Ovary (tissue), 9 donors: ENCODE measurements around the gene CACNG7. TPM values are rescaled to one million over a fixed set of nuclear protein-coding genes. Genes with fewer than 3 reads are reported as not detected.

Source experiments
- DNase-seq, 5 donors: peaks; one replicate each; pipeline ENCODE4 v3.0.0-alpha.2; 2019 to 2020
- H3K27ac ChIP-seq, 2 donors: fragments of 200-600 bp; one replicate each; pipeline versions ENCODE4 v1.5.1 to v1.8.0; 2019 to 2022
- H3K27me3 ChIP-seq: fragments of 200-600 bp; one replicate; pipeline ENCODE4 v1.8.0; 2022
- H3K36me3 ChIP-seq: fragments of 200-600 bp; sonication (generic); one replicate; pipeline ENCODE4 v1.5.1; 2019
- H3K4me1 ChIP-seq: one replicate; pipeline ENCODE4 v1.8.1; 2013; ENCODE audit warnings: mild to moderate bottlenecking, moderate library complexity; ENCODE audit not compliant: insufficient read depth
- H3K4me3 ChIP-seq: fragments of 200-600 bp; sonication (generic); one replicate; pipeline ENCODE4 v1.5.1; 2017
- H3K9me3 ChIP-seq, 2 donors: fragments of 200-600 bp in 1 of 2; sonication (generic) in 1 of 2; one replicate each; pipeline versions ENCODE4 v1.5.1 to v1.8.1; 2013 to 2019; ENCODE audit warnings: mild to moderate bottlenecking in 1 of 2, moderate library complexity in 1 of 2
- EP300 ChIP-seq: sonication (generic); formaldehyde crosslinking; IDR thresholded peaks from one replicate; pipeline ENCODE4 v1.6.1; 2017; ENCODE audit warnings: antibody characterized with exemption
- POLR2A ChIP-seq: fragments of 450-650 bp; IDR thresholded peaks from one replicate; pipeline ENCODE4 v1.6.1; 2017; ENCODE audit warnings: antibody characterized with exemption, mild to moderate bottlenecking, moderate library complexity
- whole genome bisulfite sequencing, 3 donors: extraction: QIAGEN DNeasy Blood & Tissue Kit in 1 of 3; methylation state at CpG; one replicate each; pipeline versions ENCODE4 v1.1.5 to v1.1.7; 2013 to 2017; 5-methylcytosine and 5-hydroxymethylcytosine counted together
- intact Hi-C, 4 donors: fragments of 100-400 bp; cut with DNase I; formaldehyde crosslinking; loops; one replicate each; pipeline versions ENCODE4 v1.11.0 to v1.15.1; 2022 to 2023
- polyA plus RNA-seq, 2 donors: library from polyadenylated mRNA; stranded (reverse); fragments of 200-250 nt in 1 of 2; fragments of 350-450 nt in 1 of 2; fragmentation: Illumina TruSeq in 1 of 2; extraction: RNeasy Lipid Tissue Mini Kit (QIAGEN cat#74804) in 1 of 2; gene quantifications; one replicate each; pipeline ENCODE4 v1.2.3, GENCODE V29; 2013 to 2014
- total RNA-seq, 7 donors: library from RNA; depleted of rRNA in 2 of 7; stranded (reverse); fragments of >200 nt in 2 of 7; fragmentation: NEBNext Ultra II Directional in 3 of 7; extraction: Animal tissue kit (Norgen Biotek cat#: 25700) in 3 of 7; gene quantifications; one replicate each; pipeline versions ENCODE4 v1.1.0 to v1.2.4, GENCODE V29; 2016 to 2023
- TF ChIP-seq, protein P1 (sequence below), 3 donors: fragments of 450-650 bp in 2 of 3; fragments of 200-600 bp in 1 of 3; IDR thresholded peaks; one replicate each; pipeline versions ENCODE4 v1.5.1 to v1.8.0; 2016 to 2022; ENCODE audit warnings: antibody characterized with exemption in 3 of 3, mild to moderate bottlenecking in 1 of 3
- donor health status: DM: no; HTN: no; CAD: no; lungs with moderate emphysema.
- donor health status: DM: no; HTN: no; CAD: no.
- donor health status: Bipolar disorder and iron deficiency.
- donor health status: DM: yes; HTN: yes; CAD: no.
- donor health status: DM: no; HTN: no; CAD: no.
- donor health status: DM: yes; HTN: yes; CAD: no.

CACNG7 gene
- total and polyA plus RNA-seq, 9 donors = 0.02 TPM; not detected in 8

DNA sequence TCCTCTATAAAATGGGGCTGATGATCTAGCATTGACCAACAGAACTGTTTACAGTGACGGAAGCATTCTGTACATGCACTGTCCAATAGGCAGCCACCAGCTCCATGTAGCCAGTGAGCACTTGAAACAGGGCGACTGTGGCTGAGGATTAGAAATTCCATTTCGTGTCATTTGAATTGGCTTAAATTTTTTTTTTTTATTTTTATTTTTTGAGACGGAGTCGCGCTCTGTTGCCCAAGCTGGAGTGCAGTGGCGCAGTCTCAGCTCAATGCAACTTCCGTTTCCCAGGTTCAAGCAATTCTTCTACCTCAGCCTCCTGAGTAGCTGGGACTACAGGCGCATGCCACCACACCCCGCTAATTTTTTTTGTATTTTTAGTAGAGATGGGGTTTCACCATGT is 24.0 kb upstream of the CACNG7 start:
- Histone ChIP-seq H3K9me3 (no peaks in the 10 kb centered on the region), H3K36me3 (no peaks in the 10 kb centered on the region), H3K4me3 (no peak overlapping the region), H3K27me3 (no peaks in the 10 kb centered on the region), H3K4me1 (peaks cover 2% of the 10 kb centered on the region), H3K27ac (no peak overlapping the region)
- WGBS, 3 donors = 89 to 93% (median 92%) methylated on average over 10 of the region's 10 CpGs
- intact Hi-C loops = no loop called here
- TF ChIP-seq EP300 (no peak), POLR2A (no peak)
- TF ChIP-seq, protein P1, sequence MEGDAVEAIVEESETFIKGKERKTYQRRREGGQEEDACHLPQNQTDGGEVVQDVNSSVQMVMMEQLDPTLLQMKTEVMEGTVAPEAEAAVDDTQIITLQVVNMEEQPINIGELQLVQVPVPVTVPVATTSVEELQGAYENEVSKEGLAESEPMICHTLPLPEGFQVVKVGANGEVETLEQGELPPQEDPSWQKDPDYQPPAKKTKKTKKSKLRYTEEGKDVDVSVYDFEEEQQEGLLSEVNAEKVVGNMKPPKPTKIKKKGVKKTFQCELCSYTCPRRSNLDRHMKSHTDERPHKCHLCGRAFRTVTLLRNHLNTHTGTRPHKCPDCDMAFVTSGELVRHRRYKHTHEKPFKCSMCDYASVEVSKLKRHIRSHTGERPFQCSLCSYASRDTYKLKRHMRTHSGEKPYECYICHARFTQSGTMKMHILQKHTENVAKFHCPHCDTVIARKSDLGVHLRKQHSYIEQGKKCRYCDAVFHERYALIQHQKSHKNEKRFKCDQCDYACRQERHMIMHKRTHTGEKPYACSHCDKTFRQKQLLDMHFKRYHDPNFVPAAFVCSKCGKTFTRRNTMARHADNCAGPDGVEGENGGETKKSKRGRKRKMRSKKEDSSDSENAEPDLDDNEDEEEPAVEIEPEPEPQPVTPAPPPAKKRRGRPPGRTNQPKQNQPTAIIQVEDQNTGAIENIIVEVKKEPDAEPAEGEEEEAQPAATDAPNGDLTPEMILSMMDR (IDR thresholded peaks at IDR 0.05) = no peak
- DNase-seq = no peak

DNA sequence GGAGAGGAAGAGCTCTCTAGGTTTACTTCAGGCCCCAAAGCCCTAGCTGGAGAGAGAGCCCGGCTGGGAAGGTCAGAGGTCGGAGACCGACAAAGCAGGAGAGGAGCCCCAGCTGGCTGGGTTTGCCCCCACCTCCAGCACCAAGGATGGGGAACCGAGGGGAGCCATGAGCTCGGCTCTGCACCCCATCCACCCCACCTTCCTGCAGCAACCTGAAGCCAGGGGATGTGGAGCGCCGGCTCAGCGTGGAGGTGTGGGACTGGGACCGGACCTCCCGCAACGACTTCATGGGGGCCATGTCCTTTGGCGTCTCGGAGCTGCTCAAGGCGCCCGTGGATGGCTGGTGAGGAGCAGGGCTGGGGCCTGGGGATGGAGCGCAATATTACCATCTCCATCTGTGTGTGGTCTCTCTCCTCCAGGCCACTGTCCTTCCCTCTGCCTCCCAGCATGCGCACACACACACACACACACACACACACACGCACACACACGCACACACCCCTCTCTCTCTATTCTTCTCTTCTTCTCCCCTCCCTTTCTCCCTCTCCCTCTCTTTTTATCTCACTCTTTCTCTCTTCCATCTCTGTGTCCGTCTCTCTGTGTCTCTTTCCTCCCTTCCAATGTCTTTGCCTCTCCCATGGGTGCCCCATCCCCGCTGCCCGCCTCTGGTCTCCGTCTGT is 16.6 kb upstream of the CACNG7 start:
- H3K36me3 ChIP-seq = no peaks in the 10 kb centered on the region
- intact Hi-C loops = no loop called here
- TF ChIP-seq POLR2A (no peak), EP300 (no peak)
- TF ChIP-seq, protein P1 (IDR thresholded peaks at IDR 0.05) = no peak
- no peaks in the 10 kb centered on the region for H3K27me3 ChIP-seq
- no peaks in the 10 kb centered on the region for H3K9me3 ChIP-seq
- no peaks in the 10 kb centered on the region for H3K4me1 ChIP-seq
- H3K27ac ChIP-seq = no peak overlapping the region
- H3K4me3 ChIP-seq = no peak overlapping the region
- WGBS, 3 donors = 60 to 67% (median 66%) methylated on average over 23 of the region's 23 CpGs
- DNase-seq = no peak

DNA sequence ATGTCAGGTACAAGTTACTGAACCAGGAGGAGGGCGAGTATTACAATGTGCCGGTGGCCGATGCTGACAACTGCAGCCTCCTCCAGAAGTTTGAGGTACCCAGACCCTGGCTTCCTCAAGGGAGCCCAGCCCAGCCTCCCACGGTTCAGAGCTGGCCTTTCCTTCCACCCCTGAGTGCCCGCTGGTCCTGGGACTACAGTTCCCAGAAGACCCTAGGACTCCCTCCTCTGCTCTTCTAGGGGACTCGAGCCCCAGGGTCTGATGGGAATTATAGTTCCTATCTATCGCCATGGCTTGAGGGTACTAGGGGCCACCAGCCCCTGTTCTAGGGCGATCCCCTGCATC is 16.1 kb upstream of the CACNG7 start:
- Histone ChIP-seq H3K9me3 (no peaks in the 10 kb centered on the region), H3K27me3 (no peaks in the 10 kb centered on the region), H3K4me3 (no peak overlapping the region), H3K27ac (no peak overlapping the region), H3K4me1 (no peaks in the 10 kb centered on the region), H3K36me3 (no peaks in the 10 kb centered on the region)
- no peak for TF ChIP-seq EP300
- DNase-seq = no peak
- WGBS, 3 donors = 52 to 55% (median 52%) methylated on average over 8 of the region's 8 CpGs
- intact Hi-C loops = no loop called here

DNA sequence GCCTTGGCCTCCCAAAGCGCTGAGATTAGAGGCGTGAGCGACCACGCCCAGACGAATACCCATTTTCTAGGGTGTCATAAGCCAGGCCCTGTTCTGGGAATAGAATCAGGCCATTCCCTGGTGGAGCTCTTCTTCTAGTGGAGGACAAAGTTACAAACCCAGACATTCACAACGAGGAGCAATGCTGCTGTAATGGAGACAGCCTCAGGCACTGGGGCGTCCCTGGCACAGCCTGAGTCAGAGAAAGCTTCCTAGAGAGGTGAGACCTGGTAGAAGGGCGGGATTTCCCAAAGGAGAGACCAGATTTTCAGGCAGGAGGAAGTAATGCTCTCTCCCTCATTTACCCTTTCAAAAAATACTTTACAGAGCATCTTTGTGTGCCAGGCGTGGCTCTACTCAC is 14.4 kb upstream of the CACNG7 start:
- no peak overlapping the region for H3K4me3 ChIP-seq
- intact Hi-C loops = no loop called here
- H3K27ac ChIP-seq = no peak overlapping the region
- H3K9me3 ChIP-seq = no peaks in the 10 kb centered on the region
- no peak for TF ChIP-seq POLR2A
- TF ChIP-seq EP300 = no peak
- TF ChIP-seq, protein P1 (IDR thresholded peaks at IDR 0.05) = no peak
- no peaks in the 10 kb centered on the region for H3K36me3 ChIP-seq
- 72 to 84% (median 76%) methylated on average over 9 of the region's 9 CpGs for WGBS, 3 donors
- no peaks in the 10 kb centered on the region for H3K27me3 ChIP-seq
- DNase-seq = no peak
- no peaks in the 10 kb centered on the region for H3K4me1 ChIP-seq

DNA sequence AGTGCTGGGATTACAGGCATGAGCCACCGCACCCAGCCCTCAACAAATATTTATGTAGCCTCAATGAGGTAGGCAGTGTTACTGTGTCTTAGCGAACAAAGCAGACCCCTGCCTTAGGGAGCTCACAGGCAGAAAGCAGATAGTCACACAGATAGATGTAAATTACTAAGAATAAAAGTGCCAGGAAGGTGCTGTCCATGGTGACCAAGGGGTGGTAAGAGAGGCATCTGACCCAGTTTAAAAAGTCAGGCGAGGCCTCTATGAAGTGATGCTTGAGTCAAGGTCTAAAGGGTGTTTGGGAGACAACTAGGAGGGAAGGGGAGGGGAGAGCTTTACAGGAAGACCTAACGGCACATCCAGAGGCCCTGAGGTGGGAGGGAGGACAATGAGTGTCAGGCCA is 12.4 kb upstream of the CACNG7 start:
- DNase-seq = no peak
- Histone ChIP-seq H3K4me1 (no peaks in the 10 kb centered on the region), H3K36me3 (no peaks in the 10 kb centered on the region), H3K27ac (no peak overlapping the region), H3K27me3 (no peaks in the 10 kb centered on the region), H3K9me3 (no peaks in the 10 kb centered on the region), H3K4me3 (no peak overlapping the region)
- WGBS, 3 donors = 31 to 38% (median 33%) methylated on average over 4 of the region's 4 CpGs
- TF ChIP-seq EP300 = no peak
- TF ChIP-seq POLR2A = no peak
- intact Hi-C loops = loop anchor here in 1 of 4 donors (1.0 kb wide), 1 partner anchor 30 kb away; no protein-coding TSS in a partner anchor
